DOHH2 (cell line): Measurements from ENCODE around the gene LDLRAD4.

Experiments used
- CTCF ChIP-seq: fragments of 200-600 bp; sonication (generic); IDR thresholded peaks from one replicate; pipeline ENCODE4 v1.5.1; 2014; ENCODE audit warnings: antibody characterized with exemption, mild to moderate bottlenecking, low read depth, low read length; ENCODE audit not compliant: poor library complexity, severe bottlenecking
- EZH2phosphoT487 ChIP-seq: fragments of 200-600 bp; sonication (generic); IDR thresholded peaks from 2 replicates; pipeline ENCODE4 v1.6.1; 2017; ENCODE audit warnings: borderline replicate concordance, mild to moderate bottlenecking, antibody characterized with exemption, low read length, moderate library complexity, mixed read lengths

- TF ChIP-seq CTCF: no peak
- no peak for TF ChIP-seq EZH2phosphoT487
Observed at GRCh38 chr18:13428319-13428718, 209.8 kb downstream of the LDLRAD4 start.
